ENCODE results near the gene LRRC71. TPM values are rescaled to one million over a fixed set of nuclear protein-coding genes. Genes with fewer than 3 reads are reported as not detected.
"Not testable (repeated sequence)": the region's sequence is repeated elsewhere in the genome, so short reads cannot be mapped to it uniquely, and the experiment has no call there.

Gene LRRC71
- total and polyA plus RNA-seq, 5 donors, result 0.18 to 0.31 TPM; not detected in 3

DNA sequence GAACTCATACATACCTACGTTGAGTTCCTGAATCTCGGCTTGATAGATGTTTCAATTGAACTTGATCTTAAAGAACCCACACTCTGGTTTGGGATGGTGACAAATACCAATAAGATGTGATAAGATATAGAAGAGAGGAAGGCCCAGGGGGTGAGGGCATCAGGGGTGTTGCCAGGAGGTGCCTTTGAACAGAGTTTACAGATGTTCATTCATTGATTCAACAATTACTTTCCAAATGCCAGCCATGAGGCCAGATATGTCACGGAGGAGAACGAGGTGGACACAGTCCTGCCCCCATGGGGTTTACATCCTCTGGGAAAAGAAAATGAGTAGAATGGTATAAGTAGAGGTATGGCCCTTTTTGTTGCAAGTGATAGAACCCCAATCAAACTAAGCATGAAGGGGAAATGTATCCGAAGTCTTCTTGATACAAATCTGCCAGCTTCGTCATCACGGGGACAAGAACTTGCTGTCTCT is 659 bp downstream of the LRRC71 start:
- H3K4me3 ChIP-seq (ENCODE audit: low read length), result no peak overlapping the region
- peaks cover 3% of the 10 kb centered on the region for H3K27me3 ChIP-seq (ENCODE audit: control insufficient read depth, insufficient read depth)
- no peaks in the 10 kb centered on the region for H3K9me3 ChIP-seq (ENCODE audit: control insufficient read depth, low read length)
- no peaks in the 10 kb centered on the region for H3K4me1 ChIP-seq (ENCODE audit: control insufficient read depth, insufficient read depth, low read length)
- ATAC-seq (no peak), DNase-seq (no peak)
- no peak overlapping the region for H3K27ac ChIP-seq (ENCODE audit: low read length)
- intact Hi-C loops (cut with DNase I), result no loop called here
- WGBS, result 65% methylated on average over 7 of the region's 7 CpGs

DNA sequence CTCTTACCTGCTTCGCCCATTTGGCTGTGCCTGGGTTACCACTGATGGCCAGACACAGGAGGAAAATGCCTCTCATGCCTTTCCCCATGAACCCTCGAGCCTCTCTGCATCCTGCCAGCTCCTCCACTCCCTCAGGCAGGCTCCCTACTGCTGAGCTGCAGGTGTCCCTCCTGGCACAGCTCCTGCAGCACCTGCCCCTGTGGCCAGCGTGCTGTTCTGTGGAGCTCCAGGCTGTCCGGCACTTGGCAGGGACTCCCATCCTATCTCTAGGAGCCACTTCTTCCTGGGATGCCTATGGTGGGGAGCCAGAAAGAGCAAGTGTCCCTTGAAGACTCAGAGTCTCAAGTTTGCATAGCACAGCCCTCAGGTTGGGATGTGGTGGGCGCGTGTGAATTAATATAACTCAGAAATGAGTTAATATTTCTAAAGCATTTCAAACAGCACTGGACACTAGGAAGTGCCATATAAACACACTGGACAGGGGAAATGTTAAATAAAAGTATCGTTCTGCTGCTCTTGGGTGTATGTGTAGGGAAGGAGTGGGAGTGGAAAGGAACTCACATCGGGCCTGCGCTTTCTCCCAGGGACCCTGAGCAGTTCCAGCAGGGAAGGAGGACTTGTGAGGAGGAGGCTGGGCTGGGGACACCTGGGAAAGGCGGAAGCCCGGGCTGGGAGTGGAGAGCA is 2.7 kb downstream of the LRRC71 start:
- Histone ChIP-seq H3K9me3 (ENCODE audit: control insufficient read depth, low read length) (no peaks in the 10 kb centered on the region), H3K4me1 (ENCODE audit: control insufficient read depth, insufficient read depth, low read length) (no peaks in the 10 kb centered on the region), H3K27me3 (ENCODE audit: control insufficient read depth, insufficient read depth) (peaks cover 3% of the 10 kb centered on the region), H3K4me3 (ENCODE audit: low read length) (no peak overlapping the region), H3K27ac (ENCODE audit: low read length) (no peak overlapping the region)
- ATAC-seq (no peak), DNase-seq (peak in 1 of 3 donors; percentile 33)
- WGBS, result 13% methylated on average over 11 of the region's 11 CpGs
- intact Hi-C loops (cut with DNase I), result no loop called here

DNA sequence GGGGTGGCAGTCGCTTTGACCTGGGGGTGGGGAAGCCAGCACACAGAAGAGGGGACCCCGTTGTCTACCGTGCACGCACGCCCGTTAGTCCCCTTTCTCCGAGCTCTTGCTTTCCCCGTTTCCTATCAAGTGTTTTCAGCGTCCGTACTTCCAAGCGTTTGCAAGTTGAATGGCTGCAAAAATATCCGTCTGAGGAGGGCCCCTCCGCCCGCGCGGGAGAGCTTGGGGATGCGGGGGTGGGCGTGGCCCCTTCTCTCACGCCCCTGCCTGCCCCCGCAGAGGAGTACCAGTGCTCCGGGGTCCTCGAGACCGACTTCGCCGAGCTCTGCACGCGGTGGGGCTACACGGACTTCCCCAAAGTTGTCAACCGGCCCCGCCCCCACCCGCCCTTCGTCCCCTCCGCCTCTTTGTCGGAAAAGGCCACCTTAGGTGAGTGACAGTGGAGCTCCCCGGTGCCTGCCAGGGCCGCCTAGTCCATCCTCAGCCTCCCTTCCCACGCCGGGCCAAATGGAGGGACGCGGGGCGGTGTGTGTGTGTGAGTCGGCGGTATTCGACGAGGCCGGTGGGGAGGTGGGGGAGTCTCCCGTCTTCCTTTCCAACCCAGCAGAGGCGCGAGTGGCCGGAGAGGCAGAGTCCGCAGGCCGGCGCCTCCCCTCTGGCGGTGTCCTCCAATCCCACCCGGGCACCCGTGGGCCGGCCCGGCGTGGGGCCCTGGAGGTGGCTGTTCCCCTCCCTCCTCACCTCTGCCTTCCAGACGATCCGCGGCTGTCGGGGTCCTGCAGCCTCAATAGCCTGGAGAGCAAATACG is 3.4 kb downstream of the LRRC71 start:
- H3K9me3 ChIP-seq (ENCODE audit: control insufficient read depth, low read length), result no peaks in the 10 kb centered on the region
- peak in 2 of 3 donors; percentile 33 to 65 for DNase-seq
- peak overlapping the region; percentile 22 for H3K4me3 ChIP-seq (ENCODE audit: low read length)

DNA sequence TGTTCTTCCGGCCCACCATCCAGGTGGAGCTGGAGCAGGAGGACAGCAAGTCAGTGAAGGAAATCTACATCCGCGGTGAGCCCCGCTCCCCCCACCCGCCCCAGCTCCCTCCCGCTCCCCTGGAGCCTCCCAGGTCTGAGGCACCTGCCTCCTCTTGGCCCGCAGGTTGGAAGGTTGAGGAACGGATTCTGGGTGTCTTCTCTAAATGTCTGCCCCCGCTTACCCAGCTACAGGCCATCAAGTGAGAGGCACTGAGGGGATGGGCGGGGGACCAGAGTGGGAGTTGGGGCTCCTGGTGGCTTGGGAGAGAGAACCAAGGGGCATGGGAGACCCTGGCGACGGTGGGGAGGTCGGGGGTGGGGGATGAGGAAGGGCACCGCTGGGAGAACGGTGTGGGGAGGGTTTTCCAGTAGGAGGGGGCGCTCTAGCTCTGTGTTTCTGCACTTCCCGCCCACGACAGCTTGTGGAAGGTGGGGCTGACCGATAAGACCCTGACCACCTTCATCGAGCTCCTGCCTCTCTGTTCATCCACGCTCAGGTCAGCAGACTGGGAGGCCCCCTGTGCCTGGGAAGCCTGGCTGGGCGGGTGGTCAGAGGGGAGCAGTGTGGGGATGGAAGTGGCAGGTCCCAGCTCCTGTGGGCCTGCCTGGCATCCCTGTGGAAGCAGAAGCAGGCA is 4.2 kb downstream of the LRRC71 start:
- intact Hi-C loops (cut with DNase I), result loop anchor here in 1 of 4 donors (5.0 kb wide), 1 partner anchor 32 kb away; the partner anchor contains the start of gene PEAR1
- ATAC-seq (no peak), DNase-seq (peak in 1 of 3 donors; percentile 34)
- Histone ChIP-seq H3K9me3 (ENCODE audit: control insufficient read depth, low read length) (no peaks in the 10 kb centered on the region), H3K4me3 (ENCODE audit: low read length) (no peak overlapping the region), H3K4me1 (ENCODE audit: control insufficient read depth, insufficient read depth, low read length) (no peaks in the 10 kb centered on the region), H3K27me3 (ENCODE audit: control insufficient read depth, insufficient read depth) (peaks cover 3% of the 10 kb centered on the region), H3K27ac (ENCODE audit: low read length) (no peak overlapping the region)
- 37% methylated on average over 22 of the region's 22 CpGs for WGBS

More for the DNA sequence above, 3.4 kb downstream of the LRRC71 start:
- whole genome bisulfite sequencing, result 2% methylated on average over 64 of the region's 64 CpGs
- Histone ChIP-seq H3K4me1 (ENCODE audit: control insufficient read depth, insufficient read depth, low read length) (no peaks in the 10 kb centered on the region), H3K27me3 (ENCODE audit: control insufficient read depth, insufficient read depth) (peaks cover 3% of the 10 kb centered on the region), H3K27ac (ENCODE audit: low read length) (no peak overlapping the region)
- ATAC-seq, result no peak
- intact Hi-C loops (cut with DNase I), result no loop called here

DNA sequence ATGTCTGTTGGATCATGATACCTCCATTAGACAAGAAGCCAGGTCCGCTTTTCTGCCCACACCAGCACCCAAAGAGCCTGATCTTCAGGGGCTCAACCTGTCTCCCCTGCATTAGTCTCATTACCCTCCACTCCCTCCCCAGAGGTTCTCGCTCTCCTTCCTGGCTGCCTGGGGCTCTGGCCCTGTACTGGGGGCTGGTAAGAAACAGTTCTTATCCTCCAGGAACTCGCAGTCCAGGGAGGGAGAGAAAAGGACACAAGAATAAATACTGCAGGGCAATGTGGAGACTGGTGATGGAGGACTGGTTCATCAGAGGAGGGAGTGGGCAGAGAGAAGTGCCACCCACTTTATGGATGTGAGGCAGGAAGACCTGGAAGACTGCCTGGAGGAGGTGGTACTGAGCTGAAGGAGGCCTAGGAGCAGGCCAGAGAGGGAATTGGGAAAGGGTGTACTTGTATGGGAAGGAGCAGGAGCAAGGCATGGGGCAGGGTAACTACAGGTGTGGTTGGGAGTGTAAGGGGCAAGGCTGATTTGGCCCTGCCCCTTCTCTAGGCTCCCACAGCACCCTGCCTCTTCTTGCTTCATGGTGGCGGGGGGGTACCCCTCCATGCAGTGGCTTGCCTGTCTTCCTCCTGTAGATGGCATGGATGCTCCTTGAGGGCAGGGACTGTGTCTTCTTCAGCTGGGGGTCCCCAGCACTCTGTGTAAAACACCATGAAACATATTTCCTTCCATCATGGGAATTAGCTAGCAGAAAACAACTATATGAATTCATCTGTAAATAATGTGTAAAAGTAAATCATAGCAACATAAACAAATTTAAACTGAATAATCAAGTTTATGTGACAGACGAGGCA is 5.0 kb downstream of the LRRC71 start:
- ATAC-seq (no peak), DNase-seq (peak in 1 of 3 donors; percentile 30)
- peaks cover 3% of the 10 kb centered on the region for H3K27me3 ChIP-seq (ENCODE audit: control insufficient read depth, insufficient read depth)
- H3K4me3 ChIP-seq (ENCODE audit: low read length), result no peak overlapping the region
- no peaks in the 10 kb centered on the region for H3K4me1 ChIP-seq (ENCODE audit: control insufficient read depth, insufficient read depth, low read length)
- WGBS, result 86% methylated on average over 5 of the region's 5 CpGs
- H3K9me3 ChIP-seq (ENCODE audit: control insufficient read depth, low read length), result no peaks in the 10 kb centered on the region
- no peak overlapping the region for H3K27ac ChIP-seq (ENCODE audit: low read length)
- intact Hi-C loops (cut with DNase I), result loop anchor here in 1 of 4 donors (5.0 kb wide), 1 partner anchor 33 kb away; the partner anchor contains the start of gene PEAR1

DNA sequence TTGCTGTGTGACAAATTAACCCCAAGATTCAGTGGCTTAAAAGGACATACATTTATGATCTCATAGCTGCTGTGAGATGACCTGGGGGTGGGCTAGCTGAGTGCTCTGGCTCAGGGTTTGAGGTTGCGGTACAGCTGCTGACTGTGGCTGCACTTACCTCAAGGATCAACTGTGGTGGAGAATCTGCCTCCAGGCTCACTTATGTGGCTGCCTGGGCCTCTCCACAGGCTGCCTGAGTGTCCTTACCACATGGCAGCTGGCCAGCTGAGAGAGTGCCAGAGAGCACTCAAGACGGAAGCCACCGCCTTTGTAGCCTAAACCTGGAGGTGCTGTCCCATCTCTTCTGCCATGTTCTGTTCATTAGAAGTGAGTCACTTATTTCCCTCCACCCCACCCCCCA is 5.7 kb downstream of the LRRC71 start:
- peaks cover 2% of the 10 kb centered on the region for H3K27me3 ChIP-seq (ENCODE audit: control insufficient read depth, insufficient read depth)
- intact Hi-C loops (cut with DNase I), result loop anchor here in 1 of 4 donors (5.0 kb wide), 1 partner anchor 34 kb away; the partner anchor contains the start of gene PEAR1
- no peaks in the 10 kb centered on the region for H3K9me3 ChIP-seq (ENCODE audit: control insufficient read depth, low read length)
- DNase-seq, result peak; percentile 60 to 83 (median 82)
- no peak overlapping the region for H3K4me3 ChIP-seq (ENCODE audit: low read length)
- H3K4me1 ChIP-seq (ENCODE audit: control insufficient read depth, insufficient read depth, low read length), result no peaks in the 10 kb centered on the region
- no peak for ATAC-seq
- no peak overlapping the region for H3K27ac ChIP-seq (ENCODE audit: low read length)
- WGBS, result 35% methylated on average over 3 of the region's 3 CpGs

DNA sequence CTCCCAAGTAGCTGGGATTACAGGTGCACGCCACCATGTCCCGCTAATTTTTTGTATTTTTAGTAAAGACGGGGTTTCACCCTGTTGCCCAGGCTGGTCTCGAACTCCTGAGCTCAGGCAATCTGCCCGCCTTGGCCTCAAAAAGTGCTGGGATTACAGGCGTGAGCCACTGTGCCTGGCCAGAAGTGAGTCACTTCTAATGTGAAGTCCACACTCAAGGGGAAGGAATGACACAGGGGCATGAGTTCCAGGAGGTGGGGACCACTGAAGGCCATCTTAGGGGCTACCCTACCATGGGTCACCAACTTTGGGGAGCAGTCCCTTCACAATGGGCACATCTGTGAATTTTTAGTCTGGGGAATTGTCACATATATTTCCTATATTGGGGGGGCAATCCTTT is 6.3 kb downstream of the LRRC71 start:
- 84% methylated on average over 6 of the region's 6 CpGs for WGBS
- DNase-seq; H3K27ac ChIP-seq (ENCODE audit: low read length); H3K4me3 ChIP-seq (ENCODE audit: low read length); H3K4me1 ChIP-seq (ENCODE audit: control insufficient read depth, insufficient read depth, low read length); H3K9me3 ChIP-seq (ENCODE audit: control insufficient read depth, low read length); H3K27me3 ChIP-seq (ENCODE audit: control insufficient read depth, insufficient read depth); ATAC-seq: not testable (repeated sequence)
- intact Hi-C loops (cut with DNase I), result loop anchor here in 1 of 4 donors (5.0 kb wide), 1 partner anchor 34 kb away; the partner anchor contains the start of gene PEAR1

DNA sequence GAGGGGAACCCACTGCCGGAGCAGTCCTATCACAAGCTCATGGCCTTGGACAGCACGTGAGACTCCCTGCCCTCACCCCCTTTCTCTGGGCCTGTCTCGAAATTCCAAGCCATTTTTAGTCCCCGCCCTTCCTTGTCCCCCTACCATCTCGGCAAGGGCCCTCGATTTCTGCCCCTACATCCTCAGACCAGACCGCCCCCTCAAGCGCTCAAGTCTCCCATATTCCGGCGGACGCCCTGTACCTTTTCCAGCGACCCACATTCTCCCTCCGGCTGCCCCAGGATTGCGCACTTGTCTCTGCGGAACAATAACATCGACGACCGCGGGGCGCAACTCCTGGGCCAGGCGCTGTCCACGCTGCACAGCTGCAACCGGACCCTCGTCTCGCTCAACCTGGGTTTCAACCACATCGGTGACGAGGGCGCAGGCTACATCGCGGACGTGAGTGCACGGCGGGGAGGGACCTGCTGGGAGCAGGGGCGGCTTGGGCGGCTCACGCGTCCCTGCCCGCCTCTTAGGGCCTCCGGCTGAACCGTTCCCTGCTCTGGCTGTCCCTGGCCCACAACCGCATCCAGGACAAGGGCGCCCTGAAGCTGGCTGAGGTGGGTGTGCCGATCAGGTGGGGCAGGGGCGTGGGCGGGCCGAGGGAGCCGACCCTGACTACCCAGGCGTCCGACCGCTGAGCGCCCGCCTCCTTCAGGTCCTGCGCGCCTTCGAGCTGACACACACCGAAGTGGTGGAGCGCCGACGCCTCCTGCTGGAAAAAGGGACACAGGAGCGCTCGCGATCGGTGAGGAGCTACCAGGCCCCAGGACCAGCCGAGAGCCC is 7.0 kb downstream of the LRRC71 start:
- peak; percentile 77 to 90 (median 88) for DNase-seq
- Histone ChIP-seq H3K27me3 (ENCODE audit: control insufficient read depth, insufficient read depth) (no peaks in the 10 kb centered on the region), H3K4me3 (ENCODE audit: low read length) (no peak overlapping the region), H3K4me1 (ENCODE audit: control insufficient read depth, insufficient read depth, low read length) (no peaks in the 10 kb centered on the region), H3K9me3 (ENCODE audit: control insufficient read depth, low read length) (no peaks in the 10 kb centered on the region), H3K27ac (ENCODE audit: low read length) (no peak overlapping the region)
- peak; percentile 53 to 69 for ATAC-seq
- WGBS, result 6% methylated on average over 64 of the region's 64 CpGs
- intact Hi-C loops (cut with DNase I), result loop anchor here in 1 of 4 donors (5.0 kb wide), 1 partner anchor 35 kb away; the partner anchor contains the start of gene PEAR1

DNA sequence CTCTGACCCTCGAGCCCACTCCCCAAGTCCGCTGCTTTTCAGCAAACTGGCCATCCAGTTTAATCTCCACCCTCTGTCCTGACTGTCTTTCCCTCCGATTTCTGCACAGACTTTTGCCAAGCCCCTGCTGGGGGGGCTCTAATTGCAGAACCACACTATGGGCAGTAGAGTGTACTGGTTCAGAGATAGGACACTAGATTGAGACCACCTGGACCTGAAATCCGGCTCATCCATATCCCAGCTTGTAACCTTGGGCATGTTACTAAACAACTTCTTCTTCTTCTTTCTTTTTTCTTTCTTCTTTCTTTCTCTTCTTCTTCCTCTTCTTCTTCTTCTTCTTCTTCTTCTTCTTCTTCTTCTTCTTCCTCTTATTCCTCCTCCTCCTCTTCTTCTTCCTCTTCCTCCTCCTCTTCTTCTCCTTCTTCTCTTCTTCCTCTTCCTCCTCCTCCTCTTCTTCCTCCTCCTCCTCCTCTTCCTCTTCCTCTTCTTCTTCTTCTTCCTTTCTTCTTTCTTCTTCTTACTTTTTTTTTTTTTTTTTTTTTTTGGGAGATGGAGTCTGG is 7.7 kb downstream of the LRRC71 start:
- Histone ChIP-seq H3K9me3 (ENCODE audit: control insufficient read depth, low read length) (no peaks in the 10 kb centered on the region), H3K4me1 (ENCODE audit: control insufficient read depth, insufficient read depth, low read length) (no peaks in the 10 kb centered on the region), H3K27me3 (ENCODE audit: control insufficient read depth, insufficient read depth) (no peaks in the 10 kb centered on the region), H3K4me3 (ENCODE audit: low read length) (no peak overlapping the region), H3K27ac (ENCODE audit: low read length) (no peak overlapping the region)
- intact Hi-C loops (cut with DNase I), result loop anchor here in 1 of 4 donors (5.0 kb wide), 1 partner anchor 36 kb away; the partner anchor contains the start of gene PEAR1
- WGBS, result 14% methylated on average over 4 of the region's 4 CpGs
- no peak for DNase-seq
- peak in 1 of 2 donors; percentile 2 for ATAC-seq

Measured in right cardiac atrium (tissue), 5 donors.